EL (cell line): ENCODE results near the gene KCNJ4.
"Not testable (repeated sequence)": the region's sequence is repeated elsewhere in the genome, so short reads cannot be mapped to it uniquely, and the experiment has no call there.

Experiments used
- DNase-seq: peaks from one replicate; pipeline ENCODE4 v3.0.0-alpha.2; 2016

Gene KCNJ4

GRCh38 chr22:38411016-38411415 is 44.0 kb downstream of the KCNJ4 start:
- no peak for DNase-seq

GRCh38 chr22:38409916-38410315 is 45.1 kb downstream of the KCNJ4 start:
- DNase-seq: not testable (repeated sequence)

GRCh38 chr22:38406617-38407016 is 48.4 kb downstream of the KCNJ4 start:
- DNase-seq: no peak

- no peak for DNase-seq
Measured at GRCh38 chr22:38404419-38404818, 50.6 kb downstream of the KCNJ4 start.

GRCh38 chr22:38403812-38404211 is 51.2 kb downstream of the KCNJ4 start:
- no peak for DNase-seq

- no peak for DNase-seq
Measured at GRCh38 chr22:38402204-38402603, 52.8 kb downstream of the KCNJ4 start.

- DNase-seq: no peak
Measured at GRCh38 chr22:38401336-38402084, 53.5 kb downstream of the KCNJ4 start.

GRCh38 chr22:38400256-38400655 is 54.7 kb downstream of the KCNJ4 start:
- DNase-seq: not testable (repeated sequence)

GRCh38 chr22:38398609-38399461 is 56.2 kb downstream of the KCNJ4 start:
- DNase-seq: peak; percentile 79

GRCh38 chr22:38398181-38398608 is 56.8 kb downstream of the KCNJ4 start:
- peak; percentile 56 for DNase-seq

- DNase-seq: no peak
Measured at GRCh38 chr22:38397189-38398085, 57.6 kb downstream of the KCNJ4 start.

GRCh38 chr22:38396440-38397069 is 58.4 kb downstream of the KCNJ4 start:
- not testable (repeated sequence) for DNase-seq

- not testable (repeated sequence) for DNase-seq
Measured at GRCh38 chr22:38395944-38396343, 59.1 kb downstream of the KCNJ4 start.

GRCh38 chr22:38394929-38395624 is 59.9 kb downstream of the KCNJ4 start:
- not testable (repeated sequence) for DNase-seq

- DNase-seq: not testable (repeated sequence)
Measured at GRCh38 chr22:38389428-38389818, 65.6 kb downstream of the KCNJ4 start.

- DNase-seq: not testable (repeated sequence)
Measured at GRCh38 chr22:38388506-38389427, 66.2 kb downstream of the KCNJ4 start.

GRCh38 chr22:38386918-38387317 is 68.1 kb downstream of the KCNJ4 start:
- DNase-seq: not testable (repeated sequence)

- DNase-seq: peak; percentile 11
Measured at GRCh38 chr22:38383417-38383816, 71.6 kb downstream of the KCNJ4 start.

GRCh38 chr22:38381371-38381770 is 73.6 kb downstream of the KCNJ4 start:
- not testable (repeated sequence) for DNase-seq
